ENCODE results near the gene PIEZO1.

PIEZO1 gene

GRCh38 chr16:88732172-88732960 lies 52.7 kb downstream of the PIEZO1 start:
- no peak for DNase-seq

GRCh38 chr16:88731699-88732098 lies 53.3 kb downstream of the PIEZO1 start:
- no peak for DNase-seq

GRCh38 chr16:88730632-88731607 lies 54.1 kb downstream of the PIEZO1 start:
- no peak for DNase-seq

- DNase-seq, result no peak
Observed at GRCh38 chr16:88727871-88728270, 57.1 kb downstream of the PIEZO1 start.

- no peak for DNase-seq
Observed at GRCh38 chr16:88726981-88727380, 58.0 kb downstream of the PIEZO1 start.

GRCh38 chr16:88726408-88726749 lies 58.6 kb downstream of the PIEZO1 start:
- no peak for DNase-seq

- no peak for DNase-seq
Observed at GRCh38 chr16:88725609-88726407, 59.2 kb downstream of the PIEZO1 start.

- DNase-seq, result no peak
Observed at GRCh38 chr16:88724855-88725555, 60.0 kb downstream of the PIEZO1 start.

GRCh38 chr16:88723911-88724310 lies 61.1 kb downstream of the PIEZO1 start:
- no peak for DNase-seq

- no peak for DNase-seq
Observed at GRCh38 chr16:88723507-88723887, 61.5 kb downstream of the PIEZO1 start.

GRCh38 chr16:88722784-88723506 lies 62.1 kb downstream of the PIEZO1 start:
- no peak for DNase-seq

GRCh38 chr16:88721815-88722755 lies 62.9 kb downstream of the PIEZO1 start:
- no peak for DNase-seq

GRCh38 chr16:88721236-88721635 lies 63.8 kb downstream of the PIEZO1 start:
- no peak for DNase-seq

GRCh38 chr16:88720396-88720970 lies 64.5 kb downstream of the PIEZO1 start:
- DNase-seq, result no peak

- DNase-seq, result no peak
Observed at GRCh38 chr16:88719933-88720296, 65.1 kb downstream of the PIEZO1 start.

GRCh38 chr16:88719267-88719932 lies 65.6 kb downstream of the PIEZO1 start:
- DNase-seq, result no peak

- DNase-seq, result no peak
Observed at GRCh38 chr16:88718178-88718577, 66.8 kb downstream of the PIEZO1 start.

- DNase-seq, result no peak
Observed at GRCh38 chr16:88716601-88717001, 68.4 kb downstream of the PIEZO1 start.

- DNase-seq, result no peak
Observed at GRCh38 chr16:88716201-88716600, 68.8 kb downstream of the PIEZO1 start.
